Left ventricle myocardium inferior (tissue), 1 donor: ENCODE results near the gene PCNX2. TPM values are rescaled to one million over a fixed set of nuclear protein-coding genes. Genes with fewer than 3 reads are reported as not detected.

Experiments used
- DNase-seq: peaks from one replicate; pipeline ENCODE4 v3.0.0-alpha.2; 2020
- H3K27ac ChIP-seq: fragments of 200-600 bp; replicated peaks from 2 replicates; pipeline ENCODE4 v1.8.0; 2021
- H3K27me3 ChIP-seq: fragments of 200-600 bp; 2 replicates; pipeline ENCODE4 v1.8.0; 2021; ENCODE audit warnings: low read depth
- H3K36me3 ChIP-seq: fragments of 200-600 bp; 2 replicates; pipeline ENCODE4 v1.8.0; 2021
- H3K4me1 ChIP-seq: fragments of 200-600 bp; 2 replicates; pipeline ENCODE4 v1.8.0; 2021
- H3K4me3 ChIP-seq: fragments of 200-600 bp; 2 replicates; pipeline ENCODE4 v1.8.0; 2021; ENCODE audit warnings: mild to moderate bottlenecking, moderate library complexity
- H3K9me3 ChIP-seq: fragments of 200-600 bp; replicated peaks from 2 replicates; pipeline ENCODE4 v1.8.0; 2021
- intact Hi-C: fragments of 100-400 bp; cut with micrococcal nuclease; formaldehyde crosslinking; loops from one replicate; pipeline ENCODE4 v1.11.0; 2022
- total RNA-seq: library from RNA; stranded (reverse); fragmentation: NEBNext Ultra II Directional; extraction: Animal tissue kit (Norgen Biotek cat#: 25700); gene quantifications from one replicate; pipeline ENCODE4 v1.2.1, GENCODE V29; 2021
- TF ChIP-seq, protein P1 (sequence below): fragments of 200-600 bp; IDR thresholded peaks from 2 replicates; pipeline ENCODE4 v1.8.0; 2021; ENCODE audit warnings: antibody characterized with exemption, mild to moderate bottlenecking, borderline replicate concordance
- donor health status: DM: no; HTN: yes; CAD: no; lungs with severe emphysema.

Gene PCNX2
- total RNA-seq, 1 donor from 2014 or later: 0.82 TPM

DNA sequence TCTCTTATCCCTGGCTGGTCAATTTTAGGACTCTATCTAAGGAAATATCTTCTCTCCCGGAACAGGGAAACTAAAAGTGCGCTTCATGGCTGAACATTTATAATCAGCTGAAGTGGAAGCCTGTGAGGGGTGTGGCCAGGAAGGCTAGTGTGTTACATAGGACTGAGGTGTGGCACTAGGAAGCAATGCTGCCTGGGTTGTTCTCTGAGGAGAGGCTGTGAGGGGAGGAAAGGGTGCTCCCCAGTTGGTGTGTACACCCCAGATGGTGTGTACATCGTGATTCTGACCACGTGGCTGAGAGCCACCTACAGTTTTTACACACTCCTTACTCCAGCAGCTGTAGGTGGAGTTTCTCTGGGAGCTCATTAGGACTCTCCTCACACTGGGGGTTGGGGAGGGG is 328.9 kb downstream of the PCNX2 start:
- Histone ChIP-seq H3K27ac (peak overlapping the region; percentile 54), H3K36me3 (peaks cover 15% of the 10 kb centered on the region), H3K9me3 (no peaks in the 10 kb centered on the region), H3K4me1 (peaks cover 82% of the 10 kb centered on the region), H3K27me3 (no peaks in the 10 kb centered on the region), H3K4me3 (no peak overlapping the region)
- no peak for DNase-seq
- TF ChIP-seq, protein P1, sequence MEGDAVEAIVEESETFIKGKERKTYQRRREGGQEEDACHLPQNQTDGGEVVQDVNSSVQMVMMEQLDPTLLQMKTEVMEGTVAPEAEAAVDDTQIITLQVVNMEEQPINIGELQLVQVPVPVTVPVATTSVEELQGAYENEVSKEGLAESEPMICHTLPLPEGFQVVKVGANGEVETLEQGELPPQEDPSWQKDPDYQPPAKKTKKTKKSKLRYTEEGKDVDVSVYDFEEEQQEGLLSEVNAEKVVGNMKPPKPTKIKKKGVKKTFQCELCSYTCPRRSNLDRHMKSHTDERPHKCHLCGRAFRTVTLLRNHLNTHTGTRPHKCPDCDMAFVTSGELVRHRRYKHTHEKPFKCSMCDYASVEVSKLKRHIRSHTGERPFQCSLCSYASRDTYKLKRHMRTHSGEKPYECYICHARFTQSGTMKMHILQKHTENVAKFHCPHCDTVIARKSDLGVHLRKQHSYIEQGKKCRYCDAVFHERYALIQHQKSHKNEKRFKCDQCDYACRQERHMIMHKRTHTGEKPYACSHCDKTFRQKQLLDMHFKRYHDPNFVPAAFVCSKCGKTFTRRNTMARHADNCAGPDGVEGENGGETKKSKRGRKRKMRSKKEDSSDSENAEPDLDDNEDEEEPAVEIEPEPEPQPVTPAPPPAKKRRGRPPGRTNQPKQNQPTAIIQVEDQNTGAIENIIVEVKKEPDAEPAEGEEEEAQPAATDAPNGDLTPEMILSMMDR: no peak
- intact Hi-C loops: no loop called here

DNA sequence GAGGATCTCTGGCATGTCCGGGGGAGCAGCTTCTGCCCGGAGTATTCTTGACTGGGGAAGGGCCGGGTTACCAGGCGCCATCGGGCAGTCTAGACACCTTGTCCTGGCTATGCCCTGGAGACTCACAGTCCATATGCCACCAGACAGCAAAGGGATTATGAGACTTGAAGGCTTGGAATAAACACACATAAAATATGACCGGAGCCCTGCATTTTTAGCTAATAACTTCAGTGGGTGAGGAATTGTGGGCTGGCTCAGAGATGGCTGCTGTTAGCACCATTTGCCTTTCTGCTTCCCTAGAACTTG is 329.7 kb downstream of the PCNX2 start:
- Histone ChIP-seq H3K4me1 (peaks cover 81% of the 10 kb centered on the region), H3K4me3 (no peak overlapping the region), H3K9me3 (no peaks in the 10 kb centered on the region), H3K27me3 (no peaks in the 10 kb centered on the region), H3K27ac (peak overlapping the region; percentile 54), H3K36me3 (peaks cover 7% of the 10 kb centered on the region)
- TF ChIP-seq, protein P1: no peak
- no peak for DNase-seq
- intact Hi-C loops: no loop called here

DNA sequence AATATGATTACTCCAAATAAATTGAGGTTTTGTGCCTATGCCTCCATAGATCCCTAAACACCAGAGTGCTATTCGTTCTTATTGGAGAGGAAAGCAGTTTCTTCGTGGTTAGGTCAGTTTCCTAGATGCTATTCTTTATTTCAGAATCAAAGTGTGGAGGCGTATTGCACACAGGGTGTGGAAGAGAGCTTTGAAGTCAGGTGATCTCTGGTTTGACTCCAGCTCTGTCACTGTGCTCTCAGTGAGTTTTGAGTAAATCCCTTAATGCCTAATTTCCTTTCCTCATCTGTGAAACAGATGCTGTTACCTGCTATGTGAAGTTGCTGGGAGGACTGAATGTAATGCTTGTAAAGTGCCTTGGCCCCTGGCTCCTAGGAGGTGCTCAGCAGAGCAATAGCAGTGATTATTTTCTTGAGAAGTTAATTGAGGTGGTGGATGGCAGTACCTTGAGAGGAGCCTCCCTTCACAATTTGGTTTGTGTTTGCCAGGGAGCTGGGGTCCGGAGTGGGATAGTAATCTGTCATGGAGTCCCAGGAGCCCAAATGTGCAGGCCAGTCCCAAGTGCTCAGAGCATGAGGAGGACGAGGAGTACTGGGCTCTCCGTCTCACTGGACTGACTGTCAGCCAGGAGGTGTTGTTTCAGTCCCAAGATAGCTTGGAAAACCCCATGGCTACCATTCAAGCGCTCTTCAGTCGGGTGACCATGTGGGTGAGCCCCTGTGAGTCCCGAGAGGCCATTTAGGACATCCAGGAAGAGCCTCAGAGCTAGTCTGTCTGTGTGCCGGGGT is 330.2 kb downstream of the PCNX2 start:
- H3K4me1 ChIP-seq: peaks cover 77% of the 10 kb centered on the region
- intact Hi-C loops: no loop called here
- H3K27me3 ChIP-seq: no peaks in the 10 kb centered on the region
- TF ChIP-seq, protein P1: no peak
- no peak overlapping the region for H3K4me3 ChIP-seq
- DNase-seq: no peak
- peaks cover 2% of the 10 kb centered on the region for H3K36me3 ChIP-seq
- peak overlapping the region; percentile 54 for H3K27ac ChIP-seq
- H3K9me3 ChIP-seq: no peaks in the 10 kb centered on the region

DNA sequence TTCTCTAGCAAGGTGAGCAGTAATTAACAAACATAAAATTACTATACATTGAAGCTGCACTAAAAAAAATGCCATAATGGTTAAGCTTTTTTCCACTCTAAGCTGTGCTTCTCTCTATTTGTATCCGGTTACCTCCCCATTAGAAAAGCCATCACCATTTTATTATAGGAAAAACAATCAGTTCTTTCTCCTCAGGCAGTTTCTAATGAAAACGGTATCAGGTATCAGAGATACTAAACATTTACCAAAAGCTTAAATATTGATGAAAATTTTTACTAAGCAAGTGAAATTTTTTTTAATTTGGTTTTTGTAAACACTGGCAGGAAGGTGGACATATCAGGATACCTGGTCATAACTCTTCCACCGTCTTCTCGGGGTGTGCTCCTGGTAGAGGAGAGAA is 330.9 kb downstream of the PCNX2 start:
- TF ChIP-seq, protein P1: no peak

DNA sequence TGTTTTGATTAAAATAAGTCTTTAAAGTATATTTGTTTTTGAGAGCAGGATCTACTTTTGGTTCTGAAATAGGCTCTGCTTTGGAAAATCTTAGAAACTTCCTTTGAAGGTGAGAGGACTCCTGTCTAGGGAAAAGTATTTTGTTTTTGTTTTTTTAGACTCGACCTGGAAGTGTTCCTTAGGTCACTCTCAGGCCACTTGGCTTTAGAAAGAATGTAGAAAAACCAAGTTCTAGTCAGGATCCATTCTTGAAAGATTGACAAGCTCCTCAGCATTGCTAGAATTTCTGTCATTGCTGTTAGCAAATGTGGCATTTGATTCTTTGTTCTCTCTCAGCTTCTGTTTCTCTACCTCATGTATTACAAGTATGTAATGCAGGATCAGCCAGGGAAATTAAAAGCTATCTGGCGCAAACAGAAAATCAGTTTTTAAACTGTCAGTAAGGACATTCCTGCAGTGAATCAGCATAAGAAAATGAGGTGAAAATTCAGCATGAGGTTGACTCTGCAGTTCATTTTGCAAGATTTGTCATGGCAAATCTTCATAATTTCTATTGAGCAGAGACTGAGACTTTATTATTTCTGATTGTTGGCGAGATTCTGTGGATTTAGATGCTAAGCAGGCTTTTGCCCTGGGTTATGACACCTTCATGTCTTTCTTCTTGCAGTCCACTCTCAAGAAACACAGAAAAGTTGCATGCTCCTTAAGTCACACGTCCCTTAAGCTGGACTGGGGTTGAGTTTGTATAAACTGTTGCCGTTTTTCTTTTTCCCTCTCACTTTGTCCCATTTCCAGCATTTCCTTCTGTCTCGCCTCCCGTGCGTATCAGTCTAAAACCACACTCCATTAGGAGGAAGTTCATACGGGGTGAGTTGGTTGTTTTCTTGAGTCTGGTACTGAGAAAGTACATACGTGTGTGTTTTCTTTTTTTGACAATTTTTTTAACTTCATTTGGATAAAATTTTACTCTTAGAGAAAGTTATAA is 332.5 kb downstream of the PCNX2 start:
- Histone ChIP-seq H3K27me3 (no peaks in the 10 kb centered on the region), H3K4me3 (peak overlapping the region; percentile 9), H3K36me3 (peaks cover 19% of the 10 kb centered on the region), H3K4me1 (peaks cover 55% of the 10 kb centered on the region), H3K9me3 (peaks cover 9% of the 10 kb centered on the region), H3K27ac (peak overlapping the region; percentile 55)
- intact Hi-C loops: no loop called here
- TF ChIP-seq, protein P1: no peak
- no peak for DNase-seq

More for the DNA sequence above, 330.9 kb downstream of the PCNX2 start:
- H3K36me3 ChIP-seq: peaks cover 4% of the 10 kb centered on the region
- H3K4me3 ChIP-seq: no peak overlapping the region
- no peak for DNase-seq
- intact Hi-C loops: no loop called here
- no peaks in the 10 kb centered on the region for H3K27me3 ChIP-seq
- no peak overlapping the region for H3K27ac ChIP-seq
- peaks cover 70% of the 10 kb centered on the region for H3K4me1 ChIP-seq
- H3K9me3 ChIP-seq: no peaks in the 10 kb centered on the region
